Suprapubic skin (tissue), 4 donors: ENCODE measurements around the gene SYT4. TPM values are rescaled to one million over a fixed set of nuclear protein-coding genes. Genes with fewer than 3 reads are reported as not detected.

Experiments used
- DNase-seq, 2 donors: peaks; one replicate each; pipeline ENCODE4 v3.0.0-alpha.2; 2019; ENCODE audit warnings: low spot score in 2 of 2
- H3K27ac ChIP-seq: fragments of 200-600 bp; sonication (generic); one replicate; pipeline ENCODE4 v1.5.1; 2019
- H3K27me3 ChIP-seq: fragments of 200-600 bp; sonication (generic); one replicate; pipeline ENCODE4 v1.5.1; 2019
- H3K36me3 ChIP-seq: fragments of 200-600 bp; sonication (generic); one replicate; pipeline ENCODE4 v1.5.1; 2019
- H3K4me1 ChIP-seq: fragments of 200-600 bp; sonication (generic); one replicate; pipeline ENCODE4 v1.5.1; 2019
- H3K4me3 ChIP-seq: fragments of 200-600 bp; sonication (generic); one replicate; pipeline ENCODE4 v1.5.1; 2019; ENCODE audit warnings: mild to moderate bottlenecking
- H3K9me3 ChIP-seq: fragments of 200-600 bp; sonication (generic); one replicate; pipeline ENCODE4 v1.5.1; 2019
- EP300 ChIP-seq: sonication (generic); formaldehyde crosslinking; IDR thresholded peaks from one replicate; pipeline ENCODE4 v1.6.1; 2017; ENCODE audit warnings: antibody characterized with exemption
- POLR2A ChIP-seq, 2 donors: fragments of 450-650 bp; IDR thresholded peaks; one replicate each; pipeline ENCODE4 v1.6.1; 2017; ENCODE audit warnings: antibody characterized with exemption in 2 of 2, mild to moderate bottlenecking in 2 of 2, moderate library complexity in 2 of 2
- POLR2AphosphoS5 ChIP-seq, 3 donors: sonication (generic); formaldehyde crosslinking; IDR thresholded peaks; one replicate each; pipeline ENCODE4 v1.6.1; 2017; ENCODE audit warnings: antibody characterized with exemption in 3 of 3
- WGBS: methylation state at CpG from one replicate; pipeline ENCODE4 v1.1.5; 2018; 5-methylcytosine and 5-hydroxymethylcytosine counted together
- total RNA-seq, 4 donors: library from RNA; depleted of rRNA; stranded (reverse); fragments of >200 nt; gene quantifications; one replicate each; pipeline ENCODE4 v1.1.0, GENCODE V29; 2016
- TF ChIP-seq, protein P1 (sequence below), 2 donors: fragments of 200-600 bp in 1 of 2; fragments of 450-650 bp in 1 of 2; sonication (generic) in 1 of 2; IDR thresholded peaks; one replicate each; pipeline ENCODE4 v1.5.1; 2016 to 2019; ENCODE audit warnings: antibody characterized with exemption in 2 of 2, mild to moderate bottlenecking in 1 of 2, moderate library complexity in 1 of 2

Gene SYT4
- total RNA-seq, 4 donors from 2014 or later = not detected

DNA sequence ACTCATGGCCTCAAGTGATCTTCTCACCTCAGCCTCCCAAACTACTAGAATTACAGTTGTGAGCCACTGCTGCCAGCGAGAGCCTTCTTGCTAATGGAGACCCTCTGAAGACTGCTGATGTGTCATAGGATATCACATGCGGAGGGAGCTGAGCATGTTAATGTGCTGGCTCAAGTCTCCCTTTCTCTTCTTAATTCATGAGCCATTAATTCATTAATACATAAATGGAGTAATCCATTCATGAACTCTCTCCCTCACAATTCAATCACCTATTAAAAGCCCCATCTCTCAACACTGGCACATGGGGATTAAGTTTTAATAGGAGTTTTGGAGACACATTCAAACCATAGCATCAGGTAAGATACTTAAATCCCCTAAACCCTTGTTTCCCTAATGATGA, 54.8 kb downstream of the SYT4 start:
- 70% methylated on average over 2 of the region's 2 CpGs for WGBS
- H3K27ac ChIP-seq = no peak overlapping the region
- no peaks in the 10 kb centered on the region for H3K36me3 ChIP-seq
- H3K27me3 ChIP-seq = no peaks in the 10 kb centered on the region
- TF ChIP-seq, protein P1, sequence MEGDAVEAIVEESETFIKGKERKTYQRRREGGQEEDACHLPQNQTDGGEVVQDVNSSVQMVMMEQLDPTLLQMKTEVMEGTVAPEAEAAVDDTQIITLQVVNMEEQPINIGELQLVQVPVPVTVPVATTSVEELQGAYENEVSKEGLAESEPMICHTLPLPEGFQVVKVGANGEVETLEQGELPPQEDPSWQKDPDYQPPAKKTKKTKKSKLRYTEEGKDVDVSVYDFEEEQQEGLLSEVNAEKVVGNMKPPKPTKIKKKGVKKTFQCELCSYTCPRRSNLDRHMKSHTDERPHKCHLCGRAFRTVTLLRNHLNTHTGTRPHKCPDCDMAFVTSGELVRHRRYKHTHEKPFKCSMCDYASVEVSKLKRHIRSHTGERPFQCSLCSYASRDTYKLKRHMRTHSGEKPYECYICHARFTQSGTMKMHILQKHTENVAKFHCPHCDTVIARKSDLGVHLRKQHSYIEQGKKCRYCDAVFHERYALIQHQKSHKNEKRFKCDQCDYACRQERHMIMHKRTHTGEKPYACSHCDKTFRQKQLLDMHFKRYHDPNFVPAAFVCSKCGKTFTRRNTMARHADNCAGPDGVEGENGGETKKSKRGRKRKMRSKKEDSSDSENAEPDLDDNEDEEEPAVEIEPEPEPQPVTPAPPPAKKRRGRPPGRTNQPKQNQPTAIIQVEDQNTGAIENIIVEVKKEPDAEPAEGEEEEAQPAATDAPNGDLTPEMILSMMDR (IDR thresholded peaks at IDR 0.05) = no peak
- TF ChIP-seq POLR2AphosphoS5 (IDR thresholded peaks at IDR 0.05) = no peak
- no peak for TF ChIP-seq EP300
- no peak for TF ChIP-seq POLR2A (IDR thresholded peaks at IDR 0.05)
- no peaks in the 10 kb centered on the region for H3K9me3 ChIP-seq
- H3K4me1 ChIP-seq = no peaks in the 10 kb centered on the region
- no peak for DNase-seq
- H3K4me3 ChIP-seq = no peak overlapping the region

DNA sequence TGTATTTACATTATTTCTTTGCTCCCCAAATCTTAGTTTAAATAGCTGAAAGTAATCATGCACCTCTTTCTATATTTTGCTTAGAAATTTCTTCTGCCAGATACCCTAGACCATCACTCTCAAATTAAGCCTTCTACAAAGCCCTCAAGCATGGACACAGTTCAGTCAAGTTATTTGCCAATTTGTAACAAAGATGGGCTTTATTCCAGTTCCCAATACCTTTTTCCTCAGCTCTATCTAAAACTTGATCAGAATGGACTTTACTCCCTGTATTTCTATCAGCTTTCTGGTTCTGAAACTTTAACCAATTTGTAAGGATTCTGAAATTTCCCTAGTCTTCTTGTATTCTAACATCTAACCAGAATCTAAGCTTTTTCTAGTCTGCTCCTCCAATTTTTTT, 56.6 kb downstream of the SYT4 start:
- Histone ChIP-seq H3K27me3 (no peaks in the 10 kb centered on the region), H3K4me3 (no peak overlapping the region), H3K9me3 (no peaks in the 10 kb centered on the region), H3K27ac (no peak overlapping the region), H3K4me1 (no peaks in the 10 kb centered on the region), H3K36me3 (no peaks in the 10 kb centered on the region)
- no peak for DNase-seq
- no peak for TF ChIP-seq POLR2AphosphoS5 (IDR thresholded peaks at IDR 0.05)
- no peak for TF ChIP-seq EP300
- no peak for TF ChIP-seq POLR2A (IDR thresholded peaks at IDR 0.05)

Other genes with a start within 250 kb of the SYT4 start
- not detected for gene RIT2, start 161.8 kb downstream of the SYT4 start, total RNA-seq